SU-DHL-6 (cell line): Measurements from ENCODE around the gene TRIM60.

Source experiments
- H2AFZ ChIP-seq: fragments of 200-600 bp; sonication (generic); 2 replicates; pipeline ENCODE4 v1.6.1; 2014; ENCODE audit warnings: low read depth, mild to moderate bottlenecking, moderate library complexity, mixed read lengths, antibody characterized with exemption, low read length; ENCODE audit not compliant: severe bottlenecking
- H3F3A ChIP-seq: fragments of 200-600 bp; shearing (Covaris generic); 2 replicates; pipeline ENCODE4 v1.6.0; 2016; ENCODE audit warnings: antibody characterized with exemption, mild to moderate bottlenecking; ENCODE audit not compliant: insufficient read depth
- H3K27ac ChIP-seq: fragments of 200-600 bp; sonication (generic); 2 replicates; pipeline ENCODE4 v1.5.1; 2016; ENCODE audit warnings: low read depth, mild to moderate bottlenecking, low read length, moderate library complexity, mixed read lengths
- H3K27me3 ChIP-seq: fragments of 200-600 bp; sonication (generic), shearing (Covaris generic); 2 replicates; pipeline ENCODE4 v1.6.0; 2014; ENCODE audit warnings: mild to moderate bottlenecking, low read length
- H3K36me3 ChIP-seq: fragments of 200-600 bp; sonication (generic); 2 replicates; pipeline ENCODE4 v1.6.1; 2014; ENCODE audit warnings: mild to moderate bottlenecking, low read length, mixed read lengths
- H3K4me2 ChIP-seq: fragments of 300-600, 200-600 bp; shearing (Covaris generic), sonication (generic); 2 replicates; pipeline ENCODE4 v1.6.0; 2014; ENCODE audit warnings: low read length, low read depth, mild to moderate bottlenecking; ENCODE audit not compliant: poor library complexity, severe bottlenecking
- H3K4me3 ChIP-seq: fragments of 200-600 bp; sonication (generic); 2 replicates; pipeline ENCODE4 v1.5.1; 2014; ENCODE audit warnings: antibody characterized with exemption, low read length, mild to moderate bottlenecking, mixed read lengths; ENCODE audit not compliant: insufficient read depth, poor library complexity, severe bottlenecking
- H3K79me2 ChIP-seq: fragments of 200-600 bp; sonication (generic); 2 replicates; pipeline ENCODE4 v1.6.1; 2014; ENCODE audit warnings: mild to moderate bottlenecking, low read length, moderate library complexity; ENCODE audit not compliant: insufficient read depth
- H3K9ac ChIP-seq: fragments of 200-600 bp; sonication (generic); 2 replicates; pipeline ENCODE4 v1.7.0; 2014; ENCODE audit warnings: mild to moderate bottlenecking, low read length
- H3K9me2 ChIP-seq: fragments of 200-600 bp; sonication (generic); replicated peaks from 2 replicates; pipeline ENCODE4 v1.6.1; 2014; ENCODE audit warnings: low read length; ENCODE audit not compliant: insufficient read depth
- H3K9me3 ChIP-seq: fragments of 200-600 bp; sonication (generic); 2 replicates; pipeline ENCODE4 v1.6.1; 2014; ENCODE audit warnings: low read length, mixed read lengths; ENCODE audit not compliant: insufficient read depth
- H4K20me1 ChIP-seq: fragments of 200-600 bp; sonication (generic); 2 replicates; pipeline ENCODE4 v1.6.1; 2014; ENCODE audit warnings: low read depth, mild to moderate bottlenecking, antibody characterized with exemption, low read length, moderate library complexity, mixed read lengths
- CTCF ChIP-seq: fragments of 200-600 bp; sonication (generic); IDR thresholded peaks from one replicate; pipeline ENCODE4 v1.5.1; 2017; ENCODE audit warnings: antibody characterized with exemption, mild to moderate bottlenecking, low read length, moderate library complexity; ENCODE audit not compliant: insufficient read depth, poor library complexity, severe bottlenecking
- EZH2phosphoT487 ChIP-seq: fragments of 200-600 bp; sonication (generic), shearing (Covaris generic); conservative IDR thresholded peaks from 2 replicates; pipeline ENCODE4 v1.6.1; 2018; ENCODE audit warnings: mild to moderate bottlenecking, antibody characterized with exemption, low read length, moderate library complexity, mixed read lengths

The TRIM60 gene

DNA sequence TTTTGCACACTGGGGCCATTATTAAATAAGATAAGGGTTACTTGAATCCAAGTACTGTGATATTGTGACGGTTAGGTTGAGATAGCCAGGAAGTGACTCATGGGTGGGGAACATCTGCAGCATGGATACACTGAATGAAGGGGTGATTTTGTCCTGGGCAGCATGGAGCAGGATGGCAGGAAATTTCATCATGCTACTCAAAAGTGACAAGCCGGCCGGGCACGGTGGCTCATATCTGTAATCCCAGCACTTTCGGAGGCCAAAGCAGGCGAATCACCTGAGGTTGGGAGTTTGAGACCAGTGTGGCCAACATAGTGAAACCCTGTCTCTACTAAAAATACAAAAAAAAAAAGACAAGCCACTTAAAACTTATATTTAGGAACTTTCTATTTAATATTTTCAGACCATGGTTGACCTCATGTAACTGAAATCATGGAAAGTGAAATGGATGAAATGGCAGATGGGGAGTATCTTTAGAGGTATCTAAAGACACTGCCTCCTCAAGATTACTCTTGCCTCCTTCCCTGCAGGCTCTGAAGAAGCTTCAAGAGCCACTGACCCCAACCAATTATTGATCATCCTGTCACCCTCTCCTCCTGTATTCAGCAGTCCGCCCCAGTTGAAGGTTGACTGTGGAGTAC lies 3.9 kb upstream of the TRIM60 start:
- Histone ChIP-seq H3F3A (no peaks in the 10 kb centered on the region), H3K9ac (no peak overlapping the region), H3K4me3 (no peak overlapping the region), H3K9me2 (no peaks in the 10 kb centered on the region), H2AFZ (no peak overlapping the region), H3K27ac (no peak overlapping the region), H3K4me2 (no peak overlapping the region), H3K36me3 (no peaks in the 10 kb centered on the region), H3K79me2 (no peaks in the 10 kb centered on the region), H3K27me3 (no peaks in the 10 kb centered on the region), H4K20me1 (no peaks in the 10 kb centered on the region), H3K9me3 (no peaks in the 10 kb centered on the region)
- TF ChIP-seq EZH2phosphoT487 (no peak), CTCF (no peak)

DNA sequence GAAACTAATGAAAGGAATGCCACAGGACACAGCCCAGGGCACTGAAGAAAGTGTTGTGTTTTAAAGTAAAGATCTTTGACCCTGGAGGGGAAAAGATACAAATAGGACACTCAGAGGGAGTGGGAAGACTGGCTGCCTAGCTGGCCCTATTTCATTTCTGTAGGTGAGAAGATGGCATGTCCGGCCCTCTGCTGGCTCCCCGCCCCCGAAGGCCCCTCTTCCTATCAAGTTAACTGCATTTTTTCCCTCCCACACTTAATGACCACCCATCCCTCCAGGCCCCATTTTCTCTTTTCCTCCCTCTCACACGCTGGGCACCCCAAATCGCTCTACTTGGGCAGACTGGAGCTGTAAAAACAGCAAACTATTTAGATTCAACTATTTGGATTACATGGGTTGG lies 16.4 kb downstream of the TRIM60 start:
- H3K27ac ChIP-seq, result no peak overlapping the region
- H3K27me3 ChIP-seq, result no peaks in the 10 kb centered on the region
- H3K9ac ChIP-seq, result no peak overlapping the region
- no peak overlapping the region for H2AFZ ChIP-seq
- no peaks in the 10 kb centered on the region for H3F3A ChIP-seq
- no peaks in the 10 kb centered on the region for H3K9me2 ChIP-seq
- H3K79me2 ChIP-seq, result no peaks in the 10 kb centered on the region
- no peak for TF ChIP-seq CTCF
- no peak for TF ChIP-seq EZH2phosphoT487
- no peaks in the 10 kb centered on the region for H3K36me3 ChIP-seq
- H4K20me1 ChIP-seq, result no peaks in the 10 kb centered on the region
- no peaks in the 10 kb centered on the region for H3K9me3 ChIP-seq
- H3K4me2 ChIP-seq, result no peak overlapping the region
- no peak overlapping the region for H3K4me3 ChIP-seq

GRCh38 chr4:165052627-165053026 lies 20.8 kb downstream of the TRIM60 start:
- Histone ChIP-seq H3K9ac (no peak overlapping the region), H3K9me2 (no peaks in the 10 kb centered on the region)
- TF ChIP-seq CTCF (no peak), EZH2phosphoT487 (no peak)

More at GRCh38 chr4:165052627-165053026, 20.8 kb downstream of the TRIM60 start:
- no peak overlapping the region for H3K27ac ChIP-seq
- H4K20me1 ChIP-seq, result no peaks in the 10 kb centered on the region
- H3F3A ChIP-seq, result no peaks in the 10 kb centered on the region
- H3K79me2 ChIP-seq, result no peaks in the 10 kb centered on the region
- no peak overlapping the region for H3K4me2 ChIP-seq
- no peaks in the 10 kb centered on the region for H3K9me3 ChIP-seq
- no peak overlapping the region for H2AFZ ChIP-seq
- H3K27me3 ChIP-seq, result no peaks in the 10 kb centered on the region
- H3K4me3 ChIP-seq, result no peak overlapping the region
- no peaks in the 10 kb centered on the region for H3K36me3 ChIP-seq
